Measurements from ENCODE around the gene NRIP3. TPM values are rescaled to one million over a fixed set of nuclear protein-coding genes. Genes with fewer than 3 reads are reported as not detected.
A peak's percentile ranks its signal among the peaks of the same experiment; 100 is the strongest.

NRIP3 gene
- total RNA-seq, 1 donor from 2014 or later = 14.5 TPM

- H3K4me3 ChIP-seq (ENCODE audit: low read depth, low read length) = no peak overlapping the region
- DNase-seq (ENCODE audit: low read depth) = no peak
- TF ChIP-seq, protein P1, sequence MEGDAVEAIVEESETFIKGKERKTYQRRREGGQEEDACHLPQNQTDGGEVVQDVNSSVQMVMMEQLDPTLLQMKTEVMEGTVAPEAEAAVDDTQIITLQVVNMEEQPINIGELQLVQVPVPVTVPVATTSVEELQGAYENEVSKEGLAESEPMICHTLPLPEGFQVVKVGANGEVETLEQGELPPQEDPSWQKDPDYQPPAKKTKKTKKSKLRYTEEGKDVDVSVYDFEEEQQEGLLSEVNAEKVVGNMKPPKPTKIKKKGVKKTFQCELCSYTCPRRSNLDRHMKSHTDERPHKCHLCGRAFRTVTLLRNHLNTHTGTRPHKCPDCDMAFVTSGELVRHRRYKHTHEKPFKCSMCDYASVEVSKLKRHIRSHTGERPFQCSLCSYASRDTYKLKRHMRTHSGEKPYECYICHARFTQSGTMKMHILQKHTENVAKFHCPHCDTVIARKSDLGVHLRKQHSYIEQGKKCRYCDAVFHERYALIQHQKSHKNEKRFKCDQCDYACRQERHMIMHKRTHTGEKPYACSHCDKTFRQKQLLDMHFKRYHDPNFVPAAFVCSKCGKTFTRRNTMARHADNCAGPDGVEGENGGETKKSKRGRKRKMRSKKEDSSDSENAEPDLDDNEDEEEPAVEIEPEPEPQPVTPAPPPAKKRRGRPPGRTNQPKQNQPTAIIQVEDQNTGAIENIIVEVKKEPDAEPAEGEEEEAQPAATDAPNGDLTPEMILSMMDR (conservative IDR thresholded peaks at IDR 0.05; ENCODE audit: low read depth, low read length) = no peak
Observed at GRCh38 chr11:9008011-9008550, 4.3 kb upstream of the NRIP3 start.

DNA sequence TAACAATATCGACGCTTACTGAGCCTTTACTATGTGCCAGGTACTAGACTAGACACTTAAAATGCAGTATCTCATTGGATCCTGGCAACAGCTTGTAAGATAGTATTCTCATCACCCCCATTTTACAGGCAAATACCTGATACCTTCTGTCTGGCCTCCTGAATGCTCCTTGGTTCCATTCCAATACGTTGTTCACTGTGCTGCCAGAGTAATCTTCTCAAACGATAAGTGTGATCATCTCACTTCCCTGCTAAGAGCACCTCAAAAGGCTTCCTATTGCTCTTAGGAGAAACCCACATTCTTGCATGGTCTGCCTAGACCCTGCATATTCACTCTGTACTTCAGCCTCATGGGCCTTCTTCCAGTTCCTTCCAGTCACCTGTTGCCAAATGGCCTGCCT is 1.3 kb upstream of the NRIP3 start:
- DNase-seq (ENCODE audit: low read depth) = no peak
- TF ChIP-seq, protein P1 (conservative IDR thresholded peaks at IDR 0.05; ENCODE audit: low read depth, low read length) = no peak
- no peak overlapping the region for H3K4me3 ChIP-seq (ENCODE audit: low read depth, low read length)

- DNase-seq (ENCODE audit: low read depth) = no peak
- H3K4me3 ChIP-seq (ENCODE audit: low read depth, low read length) = peak overlapping the region; percentile 49
Observed at GRCh38 chr11:9004183-9004926, 554 bp upstream of the NRIP3 start.

DNA sequence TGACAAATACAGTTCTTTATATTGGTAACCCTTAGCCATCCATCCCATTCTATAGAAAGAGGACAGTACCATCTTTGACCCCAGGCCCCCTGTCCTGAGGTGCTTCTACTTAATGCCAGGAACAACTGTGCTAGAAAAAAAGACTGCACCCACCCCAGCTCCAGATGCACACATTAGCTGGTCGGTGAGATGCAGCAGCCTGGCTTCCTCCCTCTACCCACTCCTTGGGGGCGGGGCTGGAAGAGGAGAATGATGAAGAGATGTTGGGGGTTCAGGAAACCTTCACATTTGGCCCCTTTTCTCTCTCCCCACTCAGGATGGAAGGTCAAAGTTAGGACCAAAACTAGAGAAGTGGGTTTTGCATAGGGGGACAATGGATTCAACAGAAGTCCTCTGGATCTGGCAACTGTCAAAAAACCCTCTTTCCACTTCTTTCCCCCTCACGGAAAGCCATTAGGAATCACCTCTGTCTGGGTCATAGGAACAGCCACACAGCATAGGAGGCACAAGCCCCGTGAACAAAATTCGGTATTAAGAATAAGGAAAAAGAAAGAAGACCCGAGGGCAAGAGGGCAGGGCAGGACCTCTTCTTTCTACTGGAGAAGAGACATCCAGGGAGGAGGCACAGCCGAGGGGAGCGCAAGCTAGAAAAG is 755 bp downstream of the NRIP3 start:
- DNase-seq (ENCODE audit: low read depth) = no peak
- TF ChIP-seq, protein P1 (conservative IDR thresholded peaks at IDR 0.05; ENCODE audit: low read depth, low read length) = no peak
- peak overlapping the region; percentile 49 for H3K4me3 ChIP-seq (ENCODE audit: low read depth, low read length)

More at GRCh38 chr11:9004183-9004926, 554 bp upstream of the NRIP3 start:
- TF ChIP-seq, protein P1 (conservative IDR thresholded peaks at IDR 0.05; ENCODE audit: low read depth, low read length) = no peak

DNA sequence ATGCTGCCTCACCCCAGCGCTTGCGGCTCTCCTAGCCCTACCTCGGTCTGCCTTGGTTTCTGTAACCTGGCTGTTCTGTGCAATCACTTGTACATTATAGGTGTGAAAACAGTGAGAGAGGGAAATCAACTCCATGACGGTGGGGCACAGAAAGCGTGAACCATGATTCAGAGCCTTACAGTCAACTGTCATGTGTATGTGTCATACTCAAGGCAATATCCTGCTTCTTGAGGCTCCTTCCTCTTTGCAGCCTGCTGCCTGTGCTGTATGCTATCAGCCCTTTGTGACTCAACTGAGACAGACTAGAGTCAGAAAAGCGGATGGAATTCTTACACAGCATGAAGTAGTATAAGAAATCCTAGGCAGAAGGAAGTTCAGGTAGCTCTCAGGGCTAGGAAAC is 2.1 kb downstream of the NRIP3 start:
- H3K4me3 ChIP-seq (ENCODE audit: low read depth, low read length) = no peak overlapping the region
- DNase-seq (ENCODE audit: low read depth) = no peak
- TF ChIP-seq, protein P1 (conservative IDR thresholded peaks at IDR 0.05; ENCODE audit: low read depth, low read length) = no peak

DNA sequence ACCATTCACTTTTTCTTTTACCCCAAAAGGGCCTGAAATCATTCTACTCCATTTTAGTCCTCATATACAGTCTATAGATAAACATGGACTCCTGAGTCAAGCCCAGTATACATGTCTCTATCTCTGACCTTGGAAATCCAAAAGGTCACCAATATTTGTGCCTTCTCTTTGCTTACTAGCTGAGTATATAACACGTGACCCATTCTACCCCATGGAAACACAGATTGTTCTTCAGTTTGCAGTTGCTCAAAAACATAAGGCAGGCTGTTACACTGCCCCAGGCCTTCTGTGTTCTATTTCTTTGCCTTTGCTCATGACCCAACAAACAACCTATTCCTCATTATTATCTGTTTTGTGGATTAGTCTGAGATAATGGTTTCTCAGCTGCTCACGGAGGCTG is 5.8 kb downstream of the NRIP3 start:
- TF ChIP-seq, protein P1 (conservative IDR thresholded peaks at IDR 0.05; ENCODE audit: low read depth, low read length) = no peak
- no peak overlapping the region for H3K4me3 ChIP-seq (ENCODE audit: low read depth, low read length)
- DNase-seq (ENCODE audit: low read depth) = no peak
